HEK293 (cell line): ENCODE results near the gene TNFRSF1A.

ENCODE experiments used
- CTCF ChIA-PET: fragments of 350-600 bp; formaldehyde crosslinking; extraction: SDS; loops from one replicate; lab custom pipeline; 2021; ENCODE audit warnings: antibody characterized with exemption; lab: Yijun Ruan, JAX
- POLR2A ChIA-PET: fragments of 300-600 bp; formaldehyde crosslinking; extraction: SDS; loops from one replicate; lab custom pipeline; 2020; ENCODE audit warnings: antibody characterized with exemption, inconsistent platforms; lab: Yijun Ruan, JAX
- H3K27ac ChIP-seq: fragments of 200-500 bp; sonication (Bioruptor generic); 2 replicates; pipeline ENCODE4 v1.5.1; 2014; ENCODE audit warnings: low read depth, low read length, control low read depth, inconsistent platforms; ENCODE audit errors: extremely low read depth
- H3K36me3 ChIP-seq, 2 experiments: fragments of 200-500 bp in 1 of 2; sonication (Bioruptor generic) in 1 of 2; 1 replicate in 1 of 2; 2 replicates in 1 of 2; pipeline ENCODE4 v1.5.1; 2014 to 2017; ENCODE audit warnings: inconsistent platforms in 2 of 2, low read length in 2 of 2; ENCODE audit not compliant: control insufficient read depth in 2 of 2, insufficient read depth in 1 of 2
- H3K4me1 ChIP-seq: fragments of 200-500 bp; sonication (Bioruptor generic); 2 replicates; pipeline ENCODE4 v1.5.1; 2014; ENCODE audit warnings: mild to moderate bottlenecking, low read length, inconsistent platforms; ENCODE audit not compliant: control insufficient read depth, insufficient read depth
- H3K4me3 ChIP-seq: 2 replicates; pipeline ENCODE4 v1.5.1; 2011; ENCODE audit warnings: low read depth, mild to moderate bottlenecking, control low read depth, low read length, moderate library complexity
- H3K9me3 ChIP-seq: fragments of 200-500 bp; sonication (Bioruptor generic); 2 replicates; pipeline ENCODE4 v1.5.1; 2014; ENCODE audit warnings: low read depth, low read length, inconsistent platforms; ENCODE audit not compliant: control insufficient read depth, insufficient read depth
- BCL11B ChIP-seq: fragments of 450-650 bp; formaldehyde crosslinking; IDR thresholded peaks from 2 replicates; pipeline ENCODE4 v1.5.1; 2016; ENCODE audit warnings: low read depth, missing biosample characterization, missing genetic modification characterization
- EGR2 ChIP-seq: fragments of 450-650 bp; formaldehyde crosslinking; IDR thresholded peaks from 2 replicates; pipeline ENCODE4 v1.5.1; 2016; ENCODE audit warnings: low read depth, missing biosample characterization, missing genetic modification characterization
- KLF1 ChIP-seq: fragments of 450-650 bp; formaldehyde crosslinking; IDR thresholded peaks from 2 replicates; pipeline ENCODE4 v1.5.1; 2016; ENCODE audit warnings: missing biosample characterization, missing genetic modification characterization
- PRDM6 ChIP-seq: fragments of 450-650 bp; formaldehyde crosslinking; IDR thresholded peaks from 2 replicates; pipeline ENCODE4 v1.5.1; 2017; ENCODE audit warnings: missing biosample characterization, missing genetic modification characterization
- REPIN1 ChIP-seq: fragments of 450-650 bp; formaldehyde crosslinking; IDR thresholded peaks from 2 replicates; pipeline ENCODE4 v1.5.1; 2017; ENCODE audit warnings: missing biosample characterization, missing genetic modification characterization, low read depth
- REST ChIP-seq: fragments of 450-650 bp; formaldehyde crosslinking; IDR thresholded peaks from 2 replicates; pipeline ENCODE4 v1.5.1; 2016; ENCODE audit warnings: missing biosample characterization, missing genetic modification characterization
- ZNF112 ChIP-seq: fragments of 450-650 bp; formaldehyde crosslinking; IDR thresholded peaks from 2 replicates; pipeline ENCODE4 v1.5.0; 2017; ENCODE audit warnings: missing biosample characterization, missing genetic modification characterization
- ZNF157 ChIP-seq: fragments of 450-650 bp; formaldehyde crosslinking; IDR thresholded peaks from 2 replicates; pipeline ENCODE4 v1.5.1; 2016; ENCODE audit warnings: missing biosample characterization, missing genetic modification characterization
- ZNF16 ChIP-seq: fragments of 450-650 bp; formaldehyde crosslinking; IDR thresholded peaks from 2 replicates; pipeline ENCODE4 v1.5.1; 2016; ENCODE audit warnings: low read depth, missing biosample characterization, missing genetic modification characterization
- ZNF174 ChIP-seq: fragments of 450-650 bp; formaldehyde crosslinking; IDR thresholded peaks from 2 replicates; pipeline ENCODE4 v1.5.0; 2017; ENCODE audit warnings: missing biosample characterization, mild to moderate bottlenecking, missing genetic modification characterization
- ZNF202 ChIP-seq: fragments of 450-650 bp; formaldehyde crosslinking; IDR thresholded peaks from 2 replicates; pipeline ENCODE4 v1.5.1; 2016; ENCODE audit warnings: missing biosample characterization, missing genetic modification characterization, borderline replicate concordance
- ZNF214 ChIP-seq: fragments of 450-650 bp; formaldehyde crosslinking; IDR thresholded peaks from 2 replicates; pipeline ENCODE4 v1.5.1; 2017; ENCODE audit warnings: missing biosample characterization, mild to moderate bottlenecking, missing genetic modification characterization, borderline replicate concordance
- ZNF48 ChIP-seq: fragments of 450-650 bp; formaldehyde crosslinking; IDR thresholded peaks from 2 replicates; pipeline ENCODE4 v1.5.1; 2016; ENCODE audit warnings: missing biosample characterization, missing genetic modification characterization
- ZNF510 ChIP-seq: fragments of 450-650 bp; formaldehyde crosslinking; IDR thresholded peaks from 2 replicates; pipeline ENCODE4 v1.5.1; 2018; ENCODE audit warnings: mild to moderate bottlenecking, missing genetic modification characterization, missing biosample characterization; ENCODE audit not compliant: insufficient replicate concordance
- ZNF529 ChIP-seq: fragments of 450-650 bp; formaldehyde crosslinking; IDR thresholded peaks from 2 replicates; pipeline ENCODE4 v1.5.1; 2017; ENCODE audit warnings: missing genetic modification characterization, missing biosample characterization; ENCODE audit not compliant: insufficient replicate concordance
- ZNF624 ChIP-seq: fragments of 450-650 bp; formaldehyde crosslinking; IDR thresholded peaks from 2 replicates; pipeline ENCODE4 v1.5.1; 2017; ENCODE audit warnings: missing biosample characterization, missing genetic modification characterization
- ZNF639 ChIP-seq: fragments of 450-650 bp; formaldehyde crosslinking; IDR thresholded peaks from 2 replicates; pipeline ENCODE4 v1.5.1; 2016; ENCODE audit warnings: missing biosample characterization, missing genetic modification characterization
- ZNF707 ChIP-seq: fragments of 450-650 bp; formaldehyde crosslinking; IDR thresholded peaks from 2 replicates; pipeline ENCODE4 v1.5.1; 2016; ENCODE audit warnings: missing biosample characterization, missing genetic modification characterization
- ZNF837 ChIP-seq: fragments of 450-650 bp; formaldehyde crosslinking; IDR thresholded peaks from 2 replicates; pipeline ENCODE4 v1.5.1; 2016; ENCODE audit warnings: missing biosample characterization, missing genetic modification characterization
- ZSCAN4 ChIP-seq: fragments of 450-650 bp; formaldehyde crosslinking; IDR thresholded peaks from 2 replicates; pipeline ENCODE4 v1.5.1; 2017; ENCODE audit warnings: missing biosample characterization, missing genetic modification characterization
- ZSCAN5A ChIP-seq: fragments of 450-650 bp; formaldehyde crosslinking; IDR thresholded peaks from 2 replicates; pipeline ENCODE4 v1.5.1; 2016; ENCODE audit warnings: missing biosample characterization, missing genetic modification characterization

The TNFRSF1A gene

GRCh38 chr12:6386491-6386890 is 44.6 kb upstream of the TNFRSF1A start:
- CTCF ChIA-PET, result no interaction called here
- POLR2A ChIA-PET, result interaction anchor here (0.7 kb wide), 1 partner anchor 187 kb away, joined by 3 read pairs; no protein-coding TSS in a partner anchor
- H3K4me3 ChIP-seq, result no peak overlapping the region
- TF ChIP-seq ZSCAN4, result peak; percentile 58
- no peak for TF ChIP-seq BCL11B (tag by site-specific recombination)
- TF ChIP-seq, all 188 proteins: peak for 1
- H3K27ac ChIP-seq, result no peak overlapping the region
- no peaks in the 10 kb centered on the region for H3K9me3 ChIP-seq
- no peaks in the 10 kb centered on the region for H3K36me3 ChIP-seq
- H3K4me1 ChIP-seq, result no peaks in the 10 kb centered on the region

GRCh38 chr12:6386038-6386437 is 44.2 kb upstream of the TNFRSF1A start:
- Histone ChIP-seq H3K27ac (no peak overlapping the region), H3K36me3 (no peaks in the 10 kb centered on the region), H3K9me3 (no peaks in the 10 kb centered on the region), H3K4me3 (no peak overlapping the region), H3K4me1 (no peaks in the 10 kb centered on the region)
- ChIA-PET POLR2A (interaction anchor here (0.7 kb wide), 2 partner anchors 84 to 187 kb away, joined by 3 to 6 read pairs; no protein-coding TSS in a partner anchor), CTCF (interaction anchor here (1.4 kb wide), 2 partner anchors 38 to 79 kb away, joined by 3 read pairs; no protein-coding TSS in a partner anchor)
- no peak for TF ChIP-seq ZSCAN5A (tag by site-specific recombination)
- TF ChIP-seq ZNF16, result no peak
- TF ChIP-seq ZNF510, result no peak
- TF ChIP-seq REST (tag by site-specific recombination), result no peak
- no peak for TF ChIP-seq PRDM6 (tag by site-specific recombination)
- no peak for TF ChIP-seq ZNF48
- no peak for TF ChIP-seq ZNF202 (tag by site-specific recombination)
- no peak for TF ChIP-seq ZNF112
- no peak for TF ChIP-seq KLF1 (tag by site-specific recombination)
- no peak for TF ChIP-seq ZNF529
- no peak for TF ChIP-seq ZNF639 (tag by site-specific recombination)
- no peak for TF ChIP-seq REPIN1
- no peak for TF ChIP-seq ZNF157 (tag by site-specific recombination)
- no peak for TF ChIP-seq ZNF174
- no peak for TF ChIP-seq ZNF624 (tag by site-specific recombination)
- TF ChIP-seq ZNF707, result no peak
- TF ChIP-seq ZNF837 (tag by site-specific recombination), result no peak
- TF ChIP-seq ZNF214 (tag by site-specific recombination), result no peak
- no peak for TF ChIP-seq EGR2 (tag by site-specific recombination)
